ENCODE measurements around the gene CORO7. TPM values are rescaled to one million over a fixed set of nuclear protein-coding genes. Genes with fewer than 3 reads are reported as not detected.

Gene CORO7
- total and polyA plus RNA-seq, 9 of the 15 experiments (the other 6 are each of a cell fraction or from before 2014, with no cell fraction given), result 0.45 to 77.2 (median 18.7) TPM

DNA sequence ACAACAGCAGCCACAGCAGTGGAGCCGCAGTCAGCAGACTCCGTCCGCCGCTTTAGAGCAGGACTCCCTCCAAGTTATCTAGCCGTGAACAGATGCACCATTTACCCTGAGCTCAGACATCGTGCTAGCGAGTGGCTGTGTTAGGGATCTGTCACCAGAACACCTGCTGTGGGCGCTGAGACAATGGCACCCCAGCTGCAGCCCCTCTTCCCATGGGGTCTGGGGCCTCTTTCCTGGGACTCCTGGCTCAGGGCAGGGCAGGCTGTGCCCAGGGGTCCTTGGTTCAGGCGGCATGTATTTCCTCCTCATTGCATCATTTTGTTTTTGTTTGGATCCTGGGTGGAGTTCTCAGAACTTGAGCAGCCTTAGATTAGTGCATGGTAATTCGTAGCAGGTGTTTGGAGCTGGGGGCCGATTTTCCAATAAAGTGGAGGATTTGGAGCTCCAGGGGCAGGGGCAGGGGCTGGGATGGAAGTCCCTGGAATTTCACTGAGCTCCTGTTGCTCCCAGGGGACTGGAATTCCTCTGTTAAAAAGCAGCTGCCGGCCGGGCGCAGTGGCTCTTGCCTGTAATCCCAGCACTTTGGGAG lies 34.6 kb upstream of the CORO7 start (continued):
- no peak for TF ChIP-seq EGR1 (conservative IDR thresholded peaks at IDR 0.05)
- TF ChIP-seq, protein P1, sequence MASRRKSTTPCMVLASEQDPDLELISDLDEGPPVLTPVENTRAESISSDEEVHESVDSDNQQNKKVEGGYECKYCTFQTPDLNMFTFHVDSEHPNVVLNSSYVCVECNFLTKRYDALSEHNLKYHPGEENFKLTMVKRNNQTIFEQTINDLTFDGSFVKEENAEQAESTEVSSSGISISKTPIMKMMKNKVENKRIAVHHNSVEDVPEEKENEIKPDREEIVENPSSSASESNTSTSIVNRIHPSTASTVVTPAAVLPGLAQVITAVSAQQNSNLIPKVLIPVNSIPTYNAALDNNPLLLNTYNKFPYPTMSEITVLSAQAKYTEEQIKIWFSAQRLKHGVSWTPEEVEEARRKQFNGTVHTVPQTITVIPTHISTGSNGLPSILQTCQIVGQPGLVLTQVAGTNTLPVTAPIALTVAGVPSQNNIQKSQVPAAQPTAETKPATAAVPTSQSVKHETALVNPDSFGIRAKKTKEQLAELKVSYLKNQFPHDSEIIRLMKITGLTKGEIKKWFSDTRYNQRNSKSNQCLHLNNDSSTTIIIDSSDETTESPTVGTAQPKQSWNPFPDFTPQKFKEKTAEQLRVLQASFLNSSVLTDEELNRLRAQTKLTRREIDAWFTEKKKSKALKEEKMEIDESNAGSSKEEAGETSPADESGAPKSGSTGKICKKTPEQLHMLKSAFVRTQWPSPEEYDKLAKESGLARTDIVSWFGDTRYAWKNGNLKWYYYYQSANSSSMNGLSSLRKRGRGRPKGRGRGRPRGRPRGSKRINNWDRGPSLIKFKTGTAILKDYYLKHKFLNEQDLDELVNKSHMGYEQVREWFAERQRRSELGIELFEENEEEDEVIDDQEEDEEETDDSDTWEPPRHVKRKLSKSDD (conservative IDR thresholded peaks at IDR 0.05; ENCODE audit: low read length), result no peak
- no peak for TF ChIP-seq CHAMP1 (IDR thresholded peaks at IDR 0.05)
- TF ChIP-seq HEY1 (CRISPR knock-in tag; IDR thresholded peaks at IDR 0.05; ENCODE audit: borderline replicate concordance), result no peak
- TF ChIP-seq RCOR1 (IDR thresholded peaks at IDR 0.05; ENCODE audit: borderline replicate concordance in 1 of 2, low read depth in 2 of 2, low read length in 2 of 2), result no peak
- TF ChIP-seq ZNF77 (CRISPR knock-in tag; IDR thresholded peaks at IDR 0.05), result no peak
- TF ChIP-seq FOXJ3 (CRISPR knock-in tag; IDR thresholded peaks at IDR 0.05), result no peak
- TF ChIP-seq ZNF12 (CRISPR knock-in tag; IDR thresholded peaks at IDR 0.05), result no peak
- TF ChIP-seq, protein P2, sequence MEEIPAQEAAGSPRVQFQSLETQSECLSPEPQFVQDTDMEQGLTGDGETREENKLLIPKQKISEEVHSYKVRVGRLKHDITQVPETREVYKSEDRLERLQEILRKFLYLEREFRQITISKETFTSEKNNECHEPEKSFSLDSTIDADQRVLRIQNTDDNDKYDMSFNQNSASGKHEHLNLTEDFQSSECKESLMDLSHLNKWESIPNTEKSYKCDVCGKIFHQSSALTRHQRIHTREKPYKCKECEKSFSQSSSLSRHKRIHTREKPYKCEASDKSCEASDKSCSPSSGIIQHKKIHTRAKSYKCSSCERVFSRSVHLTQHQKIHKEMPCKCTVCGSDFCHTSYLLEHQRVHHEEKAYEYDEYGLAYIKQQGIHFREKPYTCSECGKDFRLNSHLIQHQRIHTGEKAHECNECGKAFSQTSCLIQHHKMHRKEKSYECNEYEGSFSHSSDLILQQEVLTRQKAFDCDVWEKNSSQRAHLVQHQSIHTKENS (CRISPR knock-in tag; IDR thresholded peaks at IDR 0.05), result no peak
- no peak for TF ChIP-seq ZNF232 (CRISPR knock-in tag; IDR thresholded peaks at IDR 0.05)
- no peak for TF ChIP-seq NCOA6 (IDR thresholded peaks at IDR 0.05)
- TF ChIP-seq TCF15 (CRISPR knock-in tag; IDR thresholded peaks at IDR 0.05), result peak; percentile 91
- TF ChIP-seq RNF2 (IDR thresholded peaks at IDR 0.05), result no peak
- peak; percentile 68; the same call in 1 of the 2 replicates for TF ChIP-seq MTF1 (CRISPR knock-in tag; IDR thresholded peaks at IDR 0.05; ENCODE audit: borderline replicate concordance)
- TF ChIP-seq TBP (optimal IDR thresholded peaks at IDR 0.05; ENCODE audit: low read depth, low read length), result no peak
- no peak for TF ChIP-seq ID3 (CRISPR knock-in tag; IDR thresholded peaks at IDR 0.05)
- TF ChIP-seq ID3 (tag; IDR thresholded peaks at IDR 0.05), result no peak
- TF ChIP-seq, protein P3, sequence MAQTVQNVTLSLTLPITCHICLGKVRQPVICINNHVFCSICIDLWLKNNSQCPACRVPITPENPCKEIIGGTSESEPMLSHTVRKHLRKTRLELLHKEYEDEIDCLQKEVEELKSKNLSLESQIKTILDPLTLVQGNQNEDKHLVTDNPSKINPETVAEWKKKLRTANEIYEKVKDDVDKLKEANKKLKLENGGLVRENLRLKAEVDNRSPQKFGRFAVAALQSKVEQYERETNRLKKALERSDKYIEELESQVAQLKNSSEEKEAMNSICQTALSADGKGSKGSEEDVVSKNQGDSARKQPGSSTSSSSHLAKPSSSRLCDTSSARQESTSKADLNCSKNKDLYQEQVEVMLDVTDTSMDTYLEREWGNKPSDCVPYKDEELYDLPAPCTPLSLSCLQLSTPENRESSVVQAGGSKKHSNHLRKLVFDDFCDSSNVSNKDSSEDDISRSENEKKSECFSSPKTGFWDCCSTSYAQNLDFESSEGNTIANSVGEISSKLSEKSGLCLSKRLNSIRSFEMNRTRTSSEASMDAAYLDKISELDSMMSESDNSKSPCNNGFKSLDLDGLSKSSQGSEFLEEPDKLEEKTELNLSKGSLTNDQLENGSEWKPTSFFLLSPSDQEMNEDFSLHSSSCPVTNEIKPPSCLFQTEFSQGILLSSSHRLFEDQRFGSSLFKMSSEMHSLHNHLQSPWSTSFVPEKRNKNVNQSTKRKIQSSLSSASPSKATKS (CRISPR knock-in tag; IDR thresholded peaks at IDR 0.05), result no peak
- TF ChIP-seq MCM3 (IDR thresholded peaks at IDR 0.05), result no peak

Measured in K562 (cell line).